ENCODE results near the gene PDE4A. TPM values are rescaled to one million over a fixed set of nuclear protein-coding genes. Genes with fewer than 3 reads are reported as not detected.
A peak's percentile ranks its signal among the peaks of the same experiment; 100 is the strongest.

The PDE4A gene
- polyA plus RNA-seq, 2 of the 4 experiments (the other 2 are of a cell fraction), result 1.2 to 3.7 TPM

DNA sequence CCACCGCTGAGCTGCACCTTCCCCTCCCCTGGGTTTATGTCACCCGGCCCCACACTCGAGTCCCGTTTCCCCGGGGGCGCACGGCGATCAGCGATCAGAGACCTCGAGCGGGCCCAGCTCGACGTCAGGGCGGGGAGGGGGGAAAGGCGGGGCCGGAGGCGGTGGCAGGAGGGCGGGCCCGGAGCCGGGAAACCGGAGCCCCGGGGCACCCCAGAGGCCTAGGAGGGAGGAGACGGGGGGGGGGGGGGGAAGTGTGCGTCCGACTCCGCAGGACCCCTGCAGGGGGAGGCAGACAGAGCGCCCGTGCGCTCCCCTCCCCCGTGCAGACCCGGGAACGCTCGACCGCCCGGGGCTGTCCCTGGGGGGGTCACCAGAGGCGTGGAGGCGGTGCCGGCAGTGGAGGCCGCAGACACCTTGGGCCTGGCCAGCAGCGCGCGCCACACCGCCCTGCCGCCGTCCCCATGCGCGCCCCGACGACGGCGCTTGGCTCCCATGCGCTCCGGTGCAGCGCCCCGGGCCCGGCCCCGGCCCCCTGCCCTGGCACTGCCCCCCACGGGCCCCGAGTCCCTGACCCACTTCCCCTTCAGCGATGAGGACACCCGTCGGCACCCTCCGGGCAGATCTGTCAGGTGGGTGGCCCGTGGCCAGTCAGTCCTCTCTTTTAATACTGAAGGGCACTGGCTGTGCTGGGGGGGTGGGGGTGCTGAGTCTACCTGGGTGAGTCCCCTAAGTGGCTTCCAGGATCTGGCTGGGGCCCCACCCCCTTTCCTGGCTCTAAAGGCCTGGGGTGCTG is 11.8 kb downstream of the PDE4A start:
- H3K4me1 ChIP-seq, result peaks cover 14% of the 10 kb centered on the region; the same call in 2 of the 3 replicates
- ATAC-seq (peak in 1 of 2 experiments; percentile 42; a peak in 2 of 6 replicates), DNase-seq (ENCODE audit: low read depth in 1 of 2, low spot score in 1 of 2) (no peak), FAIRE-seq (no peak)
- 74% methylated on average over 19 of the region's 64 CpGs for WGBS (ENCODE audit: missing lambda C conversion rate)
- POLR2A ChIA-PET, result no interaction called here
- CTCF ChIA-PET, result interaction anchor here (1.1 kb wide), 1 partner anchor 9 kb away, joined by 3 read pairs; no protein-coding TSS in a partner anchor
- TF ChIP-seq, protein P1, sequence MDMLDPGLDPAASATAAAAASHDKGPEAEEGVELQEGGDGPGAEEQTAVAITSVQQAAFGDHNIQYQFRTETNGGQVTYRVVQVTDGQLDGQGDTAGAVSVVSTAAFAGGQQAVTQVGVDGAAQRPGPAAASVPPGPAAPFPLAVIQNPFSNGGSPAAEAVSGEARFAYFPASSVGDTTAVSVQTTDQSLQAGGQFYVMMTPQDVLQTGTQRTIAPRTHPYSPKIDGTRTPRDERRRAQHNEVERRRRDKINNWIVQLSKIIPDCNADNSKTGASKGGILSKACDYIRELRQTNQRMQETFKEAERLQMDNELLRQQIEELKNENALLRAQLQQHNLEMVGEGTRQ (IDR thresholded peaks at IDR 0.05), result no peak
- TF ChIP-seq EP300 (IDR thresholded peaks at IDR 0.05), result no peak
- TF ChIP-seq ESRRA (IDR thresholded peaks at IDR 0.05; ENCODE audit: borderline replicate concordance, low read length), result no peak
- no peak for TF ChIP-seq PHF8 (IDR thresholded peaks at IDR 0.05; ENCODE audit: borderline replicate concordance, low read depth)
- TF ChIP-seq, protein P2, sequence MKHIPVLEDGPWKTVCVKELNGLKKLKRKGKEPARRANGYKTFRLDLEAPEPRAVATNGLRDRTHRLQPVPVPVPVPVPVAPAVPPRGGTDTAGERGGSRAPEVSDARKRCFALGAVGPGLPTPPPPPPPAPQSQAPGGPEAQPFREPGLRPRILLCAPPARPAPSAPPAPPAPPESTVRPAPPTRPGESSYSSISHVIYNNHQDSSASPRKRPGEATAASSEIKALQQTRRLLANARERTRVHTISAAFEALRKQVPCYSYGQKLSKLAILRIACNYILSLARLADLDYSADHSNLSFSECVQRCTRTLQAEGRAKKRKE (CRISPR knock-in tag; IDR thresholded peaks at IDR 0.05; ENCODE audit: low read depth), result no peak
- no peak for TF ChIP-seq CBX2 (IDR thresholded peaks at IDR 0.05; ENCODE audit: borderline replicate concordance, low read depth)
- no peak for TF ChIP-seq TFCP2L1 (CRISPR knock-in tag; IDR thresholded peaks at IDR 0.05)
- TF ChIP-seq NFE2L2 (conservative IDR thresholded peaks at IDR 0.05; ENCODE audit: low read length), result no peak
- no peak for TF ChIP-seq CHD4 (IDR thresholded peaks at IDR 0.05; ENCODE audit: borderline replicate concordance)
- no peak for TF ChIP-seq MAZ (IDR thresholded peaks at IDR 0.05; ENCODE audit: borderline replicate concordance, low read depth, low read length)
- no peak for TF ChIP-seq HOXB5 (CRISPR knock-in tag; IDR thresholded peaks at IDR 0.05)
- no peak for TF ChIP-seq ZFP36 (IDR thresholded peaks at IDR 0.05; ENCODE audit: borderline replicate concordance, partially characterized antibody)
- no peak for TF ChIP-seq RAD21 (conservative IDR thresholded peaks at IDR 0.05 in 1 of 2, IDR thresholded peaks at IDR 0.05 in 1 of 2)
- no peak for TF ChIP-seq RNF2 (IDR thresholded peaks at IDR 0.05; ENCODE audit: borderline replicate concordance, low read depth)
- TF ChIP-seq RCOR1 (IDR thresholded peaks at IDR 0.05; ENCODE audit: low read depth, low read length), result no peak
- no peak for TF ChIP-seq CEBPB (IDR thresholded peaks at IDR 0.05)
- peak overlapping the region; percentile 30 to 88; a peak in 3 of 6 replicates for H3K27ac ChIP-seq
- peak overlapping the region; percentile 79 for H3K4me2 ChIP-seq
- peak overlapping the region; percentile 50; the same call in 2 of the 3 replicates for H3K4me3 ChIP-seq
- no peaks in the 10 kb centered on the region for H3K9me3 ChIP-seq

DNA sequence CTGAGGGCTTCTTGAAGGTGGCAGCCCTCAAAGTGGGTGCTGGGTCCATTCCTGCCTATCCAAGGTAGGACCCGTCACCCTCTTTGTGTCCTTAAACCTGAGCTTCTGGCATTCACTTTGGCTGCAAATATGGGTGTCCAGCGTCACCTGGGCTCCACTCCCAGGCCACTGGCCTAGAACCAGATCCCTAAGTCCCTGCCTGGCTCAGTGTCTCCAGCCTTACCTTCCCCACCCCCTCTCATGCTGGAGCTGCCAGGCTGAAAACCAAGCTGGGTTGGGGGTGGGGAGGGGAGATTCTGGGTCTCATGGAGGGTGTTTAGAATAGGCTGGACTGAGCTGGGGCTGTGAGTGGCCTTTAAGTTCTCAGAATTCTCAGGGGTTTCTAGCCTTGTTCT is 12.4 kb downstream of the PDE4A start:
- DNase-seq (ENCODE audit: low read depth in 1 of 2, low spot score in 1 of 2), result no peak
- H3K9me3 ChIP-seq, result no peaks in the 10 kb centered on the region
- WGBS (ENCODE audit: missing lambda C conversion rate), result no CpG with 5 or more reads among the region's 2 CpGs
- no peak overlapping the region for H3K4me3 ChIP-seq
- ATAC-seq, result no peak
- FAIRE-seq, result no peak
- POLR2A ChIA-PET, result no interaction called here
- H3K4me1 ChIP-seq, result peaks cover 14% of the 10 kb centered on the region; the same call in 2 of the 3 replicates
- peak overlapping the region; percentile 79; the same call in 1 of the 3 replicates for H3K4me2 ChIP-seq
- TF ChIP-seq HOXB13 (CRISPR knock-in tag; IDR thresholded peaks at IDR 0.05; ENCODE audit: low read depth) (no peak), GATA3 (IDR thresholded peaks at IDR 0.05; ENCODE audit: borderline replicate concordance) (no peak), CBX8 (IDR thresholded peaks at IDR 0.05) (no peak), EHF (CRISPR knock-in tag; IDR thresholded peaks at IDR 0.05) (no peak), KDM5A (IDR thresholded peaks at IDR 0.05) (no peak), RCOR1 (IDR thresholded peaks at IDR 0.05; ENCODE audit: low read depth, low read length) (no peak), POLR2A (IDR thresholded peaks at IDR 0.05; ENCODE audit: low read length) (no peak), ZSCAN20 (CRISPR knock-in tag; IDR thresholded peaks at IDR 0.05) (no peak), FOSL2 (IDR thresholded peaks at IDR 0.05) (no peak), FOSL2 (CRISPR knock-in tag; IDR thresholded peaks at IDR 0.05) (no peak)
- TF ChIP-seq, protein P3, sequence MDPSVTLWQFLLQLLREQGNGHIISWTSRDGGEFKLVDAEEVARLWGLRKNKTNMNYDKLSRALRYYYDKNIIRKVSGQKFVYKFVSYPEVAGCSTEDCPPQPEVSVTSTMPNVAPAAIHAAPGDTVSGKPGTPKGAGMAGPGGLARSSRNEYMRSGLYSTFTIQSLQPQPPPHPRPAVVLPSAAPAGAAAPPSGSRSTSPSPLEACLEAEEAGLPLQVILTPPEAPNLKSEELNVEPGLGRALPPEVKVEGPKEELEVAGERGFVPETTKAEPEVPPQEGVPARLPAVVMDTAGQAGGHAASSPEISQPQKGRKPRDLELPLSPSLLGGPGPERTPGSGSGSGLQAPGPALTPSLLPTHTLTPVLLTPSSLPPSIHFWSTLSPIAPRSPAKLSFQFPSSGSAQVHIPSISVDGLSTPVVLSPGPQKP (IDR thresholded peaks at IDR 0.05; ENCODE audit: low read depth, low read length), result no peak
- CTCF ChIA-PET, result interaction anchor here (0.7 to 1.4 kb wide), 3 partner anchors 8 to 24 kb away, joined by 3 read pairs; no protein-coding TSS in a partner anchor
- peak overlapping the region in 1 of 2 experiments; percentile 88; a peak in 3 of 6 replicates for H3K27ac ChIP-seq

Measured in A549 (cell line).